ENCODE measurements around the gene C13orf46. TPM values are rescaled to one million over a fixed set of nuclear protein-coding genes. Genes with fewer than 3 reads are reported as not detected.

Gene C13orf46
- polyA plus RNA-seq, 1 experiment, result 0.35 TPM

- ChIA-PET CTCF (no interaction called here), POLR2A (no interaction called here)
- DNase-seq (ENCODE audit: low read depth, low spot score), result no peak
- H3K27ac ChIP-seq (ENCODE audit: low read depth, low read length), result no peak overlapping the region
- H3K4me3 ChIP-seq (ENCODE audit: low read depth, low read length), result no peak overlapping the region
- H3K9me3 ChIP-seq (ENCODE audit: control insufficient read depth, insufficient read depth, low read length), result peaks cover 47% of the 10 kb centered on the region
- no peaks in the 10 kb centered on the region for H3K27me3 ChIP-seq (ENCODE audit: control insufficient read depth, insufficient read depth, low read length)
- TF ChIP-seq, protein P1, sequence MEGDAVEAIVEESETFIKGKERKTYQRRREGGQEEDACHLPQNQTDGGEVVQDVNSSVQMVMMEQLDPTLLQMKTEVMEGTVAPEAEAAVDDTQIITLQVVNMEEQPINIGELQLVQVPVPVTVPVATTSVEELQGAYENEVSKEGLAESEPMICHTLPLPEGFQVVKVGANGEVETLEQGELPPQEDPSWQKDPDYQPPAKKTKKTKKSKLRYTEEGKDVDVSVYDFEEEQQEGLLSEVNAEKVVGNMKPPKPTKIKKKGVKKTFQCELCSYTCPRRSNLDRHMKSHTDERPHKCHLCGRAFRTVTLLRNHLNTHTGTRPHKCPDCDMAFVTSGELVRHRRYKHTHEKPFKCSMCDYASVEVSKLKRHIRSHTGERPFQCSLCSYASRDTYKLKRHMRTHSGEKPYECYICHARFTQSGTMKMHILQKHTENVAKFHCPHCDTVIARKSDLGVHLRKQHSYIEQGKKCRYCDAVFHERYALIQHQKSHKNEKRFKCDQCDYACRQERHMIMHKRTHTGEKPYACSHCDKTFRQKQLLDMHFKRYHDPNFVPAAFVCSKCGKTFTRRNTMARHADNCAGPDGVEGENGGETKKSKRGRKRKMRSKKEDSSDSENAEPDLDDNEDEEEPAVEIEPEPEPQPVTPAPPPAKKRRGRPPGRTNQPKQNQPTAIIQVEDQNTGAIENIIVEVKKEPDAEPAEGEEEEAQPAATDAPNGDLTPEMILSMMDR (IDR thresholded peaks at IDR 0.05; ENCODE audit: low read depth, low read length), result no peak
Observed at GRCh38 chr13:113923376-113924063, 50.4 kb downstream of the C13orf46 start.

DNA sequence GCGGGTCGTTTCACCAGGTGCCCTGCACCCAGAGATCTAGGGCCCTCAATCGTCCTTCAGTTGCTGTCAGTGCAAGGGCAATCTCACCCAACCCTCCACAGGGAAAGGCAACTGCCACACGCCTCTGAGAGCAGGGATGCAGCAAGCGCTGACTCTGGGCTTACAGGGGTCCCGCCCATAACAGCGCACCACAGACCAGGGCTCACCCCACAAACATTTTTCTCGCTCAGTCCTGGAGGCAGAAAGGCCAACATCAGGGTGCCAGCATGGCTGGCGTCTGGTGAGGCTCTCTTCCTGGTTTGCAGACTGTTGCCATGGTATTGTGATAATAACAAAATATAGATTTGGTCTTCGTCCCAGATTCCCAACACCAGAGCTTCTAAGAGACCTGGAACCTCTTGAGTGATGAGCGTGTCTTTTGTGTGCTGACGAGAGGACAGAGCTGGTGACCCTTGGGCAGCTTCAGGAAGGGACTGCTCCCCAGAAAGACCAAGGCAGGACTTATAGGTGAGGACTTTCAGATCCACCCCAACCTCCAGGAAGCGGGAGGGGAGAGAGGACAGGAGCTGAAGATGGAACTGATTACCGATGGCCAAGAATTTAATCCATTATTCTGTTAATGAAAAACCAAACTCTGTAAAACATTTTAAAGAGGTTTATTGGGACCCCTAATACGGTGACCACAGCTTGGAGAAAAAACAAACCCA, 51.3 kb downstream of the C13orf46 start:
- Histone ChIP-seq H3K9me3 (ENCODE audit: control insufficient read depth, insufficient read depth, low read length) (peaks cover 56% of the 10 kb centered on the region), H3K4me3 (ENCODE audit: low read depth, low read length) (no peak overlapping the region), H3K27ac (ENCODE audit: low read depth, low read length) (no peak overlapping the region), H3K27me3 (ENCODE audit: control insufficient read depth, insufficient read depth, low read length) (no peaks in the 10 kb centered on the region)
- CTCF ChIA-PET, result no interaction called here
- POLR2A ChIA-PET, result interaction anchor here (1.2 kb wide), 1 partner anchor 19 kb away, joined by 3 read pairs; no protein-coding TSS in a partner anchor
- DNase-seq (ENCODE audit: low read depth, low spot score), result no peak
- TF ChIP-seq, protein P1 (IDR thresholded peaks at IDR 0.05; ENCODE audit: low read depth, low read length), result no peak

DNA sequence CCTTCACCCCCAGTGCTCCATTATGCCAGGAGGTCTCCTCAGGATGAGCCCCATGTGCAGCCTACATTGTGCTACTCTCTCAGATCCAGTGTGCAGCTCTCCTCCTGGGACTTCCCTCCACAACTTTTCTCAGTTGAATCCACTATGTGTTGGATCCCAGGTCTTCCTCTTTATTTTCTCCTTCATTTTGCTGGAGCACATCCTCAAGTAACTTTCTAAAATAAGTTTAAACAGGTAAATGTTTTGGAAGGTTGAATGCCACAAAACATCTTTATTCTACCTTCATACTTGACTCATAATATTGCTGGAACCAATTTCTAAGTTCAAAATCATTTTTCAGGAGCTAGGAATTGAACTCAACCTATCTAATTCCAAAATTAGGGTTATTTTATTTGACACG, 52.1 kb downstream of the C13orf46 start:
- CTCF ChIA-PET, result no interaction called here
- no peak overlapping the region for H3K4me3 ChIP-seq (ENCODE audit: low read depth, low read length)
- no peak overlapping the region for H3K27ac ChIP-seq (ENCODE audit: low read depth, low read length)
- POLR2A ChIA-PET, result interaction anchor here (1.2 kb wide), 1 partner anchor 18 kb away, joined by 3 read pairs; no protein-coding TSS in a partner anchor
- peaks cover 56% of the 10 kb centered on the region for H3K9me3 ChIP-seq (ENCODE audit: control insufficient read depth, insufficient read depth, low read length)
- no peaks in the 10 kb centered on the region for H3K27me3 ChIP-seq (ENCODE audit: control insufficient read depth, insufficient read depth, low read length)
- DNase-seq (ENCODE audit: low read depth, low spot score), result no peak
- TF ChIP-seq, protein P1 (IDR thresholded peaks at IDR 0.05; ENCODE audit: low read depth, low read length), result no peak

DNA sequence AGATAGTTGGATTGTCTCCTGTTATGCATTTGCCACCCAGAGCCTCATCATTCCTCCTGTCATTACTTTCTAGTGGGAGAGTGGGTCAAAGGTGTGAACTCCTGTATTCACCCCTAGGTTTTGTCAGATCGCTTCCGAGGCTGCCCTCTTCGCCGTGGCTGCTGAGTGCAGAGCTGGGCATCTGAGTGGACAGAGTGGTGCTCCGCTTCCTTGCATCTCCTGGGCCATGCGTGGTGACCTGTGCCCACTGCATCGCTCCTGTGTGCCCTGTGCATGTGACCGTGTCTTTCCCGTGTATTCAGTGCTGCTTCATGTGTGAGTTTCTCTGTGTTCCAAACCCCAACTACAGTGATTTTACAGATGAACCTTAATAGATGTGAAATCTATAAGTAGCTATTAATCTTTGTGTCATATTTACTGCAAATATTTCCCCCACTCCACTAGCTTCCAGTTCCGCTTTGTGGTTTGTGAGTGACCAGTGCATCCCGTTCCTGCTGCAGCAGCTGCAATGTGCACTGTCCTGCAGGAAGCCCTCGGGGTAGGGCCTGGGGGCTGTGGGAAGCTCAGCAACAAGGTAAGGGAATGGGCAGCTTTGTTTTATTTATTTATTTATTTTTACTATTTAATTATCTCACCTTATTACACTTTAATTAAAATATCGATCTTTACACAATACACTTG, 53.1 kb downstream of the C13orf46 start:
- POLR2A ChIA-PET, result no interaction called here
- TF ChIP-seq, protein P1 (IDR thresholded peaks at IDR 0.05; ENCODE audit: low read depth, low read length), result no peak
- Histone ChIP-seq H3K9me3 (ENCODE audit: control insufficient read depth, insufficient read depth, low read length) (peaks cover 49% of the 10 kb centered on the region), H3K4me3 (ENCODE audit: low read depth, low read length) (no peak overlapping the region), H3K27me3 (ENCODE audit: control insufficient read depth, insufficient read depth, low read length) (no peaks in the 10 kb centered on the region), H3K27ac (ENCODE audit: low read depth, low read length) (no peak overlapping the region)
- DNase-seq (ENCODE audit: low read depth, low spot score), result no peak
- CTCF ChIA-PET, result no interaction called here

Data from AG04450 (cell line).